ENCODE data around the gene GCDH. TPM values are rescaled to one million over a fixed set of nuclear protein-coding genes. Genes with fewer than 3 reads are reported as not detected.

GCDH gene
- total RNA-seq, 1 experiment from 2014 or later: 53.2 TPM

DNA sequence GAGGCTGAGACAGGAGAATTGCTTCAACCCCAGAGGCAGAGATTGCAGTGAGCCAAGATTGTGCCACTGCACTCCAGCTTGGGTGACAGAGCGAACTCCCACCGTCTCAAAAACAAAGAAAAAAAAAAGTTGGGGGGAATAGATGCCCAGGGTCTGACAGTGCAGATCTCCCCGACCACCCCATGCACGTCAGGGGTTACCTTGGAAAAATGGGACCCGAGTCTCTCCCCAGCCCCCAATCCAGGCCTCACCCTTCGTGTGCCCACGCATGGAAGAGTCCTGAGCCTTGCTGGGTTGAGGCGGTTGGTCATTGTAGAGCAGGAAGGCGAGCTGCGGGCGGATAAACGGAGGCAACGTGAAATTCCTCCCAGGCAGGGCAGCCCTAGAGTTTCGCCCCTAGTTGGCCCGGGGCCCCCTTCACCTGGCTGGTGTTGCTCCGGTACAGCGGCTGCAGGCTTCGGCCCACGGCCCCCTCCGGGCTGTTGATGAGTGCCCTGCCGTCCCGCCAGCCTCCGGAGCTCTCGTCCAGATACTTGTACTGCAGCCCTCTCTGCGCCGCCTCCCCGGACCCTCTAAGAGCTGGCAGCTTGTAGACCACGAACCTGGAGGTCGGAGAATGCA lies 10.3 kb upstream of the GCDH start:
- H2BK20ac ChIP-seq (ENCODE audit: low read depth, low read length, poor library complexity, severe bottlenecking): no peak overlapping the region
- peak overlapping the region; percentile 41 for H3K14ac ChIP-seq (ENCODE audit: insufficient read depth, low read length)
- H2AFZ ChIP-seq (ENCODE audit: low read length): no peak overlapping the region
- no peaks in the 10 kb centered on the region for H4K20me1 ChIP-seq (ENCODE audit: control insufficient read depth, insufficient read depth, insufficient read length)
- H2BK12ac ChIP-seq (ENCODE audit: insufficient read length, low read depth, low read length): no peak overlapping the region
- no peak overlapping the region for H2BK15ac ChIP-seq (ENCODE audit: low read depth, low read length)
- H3K4ac ChIP-seq (ENCODE audit: low read depth, low read length): no peak overlapping the region
- H3K9me3 ChIP-seq (ENCODE audit: control insufficient read depth, low read depth, low read length): no peaks in the 10 kb centered on the region
- H2AK5ac ChIP-seq (ENCODE audit: insufficient read length, low read length): no peak overlapping the region
- no peak overlapping the region for H3K23ac ChIP-seq (ENCODE audit: insufficient read length, low read depth, low read length)
- Mint-ChIP-seq H3K27me3 (ENCODE audit: low read depth) (peaks cover 26% of the 10 kb centered on the region), H3K4me3 (peak overlapping the region; percentile 85), H3K9me3 (peaks cover 13 to 16% of the 10 kb centered on the region in 2 experiments), H3K36me3 (ENCODE audit: insufficient read depth in 1 of 3, low read depth in 3 of 3) (peaks cover 10 to 16% (median 14%) of the 10 kb centered on the region in 3 experiments; a peak in 6 of 7 replicates), H3K4me1 (peaks cover 5 to 9% of the 10 kb centered on the region in 2 experiments), H3K27ac (peak overlapping the region in 2 of 3 experiments; percentile 79 to 97; a peak in 3 of 7 replicates)
- H3K9ac ChIP-seq (ENCODE audit: extremely low read depth, insufficient read length, low read length): peak overlapping the region; percentile 60
- TF ChIP-seq, protein P1, sequence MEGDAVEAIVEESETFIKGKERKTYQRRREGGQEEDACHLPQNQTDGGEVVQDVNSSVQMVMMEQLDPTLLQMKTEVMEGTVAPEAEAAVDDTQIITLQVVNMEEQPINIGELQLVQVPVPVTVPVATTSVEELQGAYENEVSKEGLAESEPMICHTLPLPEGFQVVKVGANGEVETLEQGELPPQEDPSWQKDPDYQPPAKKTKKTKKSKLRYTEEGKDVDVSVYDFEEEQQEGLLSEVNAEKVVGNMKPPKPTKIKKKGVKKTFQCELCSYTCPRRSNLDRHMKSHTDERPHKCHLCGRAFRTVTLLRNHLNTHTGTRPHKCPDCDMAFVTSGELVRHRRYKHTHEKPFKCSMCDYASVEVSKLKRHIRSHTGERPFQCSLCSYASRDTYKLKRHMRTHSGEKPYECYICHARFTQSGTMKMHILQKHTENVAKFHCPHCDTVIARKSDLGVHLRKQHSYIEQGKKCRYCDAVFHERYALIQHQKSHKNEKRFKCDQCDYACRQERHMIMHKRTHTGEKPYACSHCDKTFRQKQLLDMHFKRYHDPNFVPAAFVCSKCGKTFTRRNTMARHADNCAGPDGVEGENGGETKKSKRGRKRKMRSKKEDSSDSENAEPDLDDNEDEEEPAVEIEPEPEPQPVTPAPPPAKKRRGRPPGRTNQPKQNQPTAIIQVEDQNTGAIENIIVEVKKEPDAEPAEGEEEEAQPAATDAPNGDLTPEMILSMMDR (conservative IDR thresholded peaks at IDR 0.05): no peak
- H3K27ac ChIP-seq (ENCODE audit: insufficient read length, low read depth, low read length): no peak overlapping the region
- H3K23me2 ChIP-seq (ENCODE audit: insufficient read length, low read depth, low read length, poor library complexity, severe bottlenecking): peaks cover 1% of the 10 kb centered on the region
- no peak overlapping the region for H3T11ph ChIP-seq (ENCODE audit: low read length)
- no peaks in the 10 kb centered on the region for H3K4me1 ChIP-seq (ENCODE audit: insufficient read depth, low read length)
- no peak overlapping the region for H2BK120ac ChIP-seq (ENCODE audit: low read depth, low read length, poor library complexity, severe bottlenecking)
- no peak overlapping the region for H4K8ac ChIP-seq (replicated peaks; ENCODE audit: insufficient read length, low read depth, low read length)
- WGBS (ENCODE audit: extremely low coverage, insufficient read length, low lambda C conversion rate): no CpG with 5 or more reads among the region's 29 CpGs
- 0 out of 2 replicates have a peak, but pooled peaks cover 1% of the 10 kb centered on the region for H3K27me3 ChIP-seq (ENCODE audit: insufficient read depth, low read length)
- H4K91ac ChIP-seq (ENCODE audit: insufficient read length, low read depth, low read length): no peak overlapping the region
- peak overlapping the region; percentile 39 for H3K4me2 ChIP-seq (ENCODE audit: insufficient read depth, insufficient read length, low read length)
- no peaks in the 10 kb centered on the region for H3K79me1 ChIP-seq (ENCODE audit: insufficient read depth, low read depth, low read length, poor library complexity, severe bottlenecking)
- H3K79me2 ChIP-seq (ENCODE audit: insufficient read depth, low read length): no peaks in the 10 kb centered on the region
- DNase-seq: peak; percentile 53
- H3K18ac ChIP-seq (ENCODE audit: insufficient read length, low read depth, low read length): peak overlapping the region; percentile 10
- H2BK5ac ChIP-seq (ENCODE audit: insufficient read length, low read length): no peak overlapping the region
- no peak overlapping the region for H3K56ac ChIP-seq (ENCODE audit: insufficient read length, low read depth, low read length)
- no peak overlapping the region for H4K5ac ChIP-seq (ENCODE audit: insufficient read length, low read depth, low read length)

Measured in H9 (cell line).